ENCODE data around the gene FNTB. TPM values are rescaled to one million over a fixed set of nuclear protein-coding genes. Genes with fewer than 3 reads are reported as not detected.

The FNTB gene
- total and polyA plus RNA-seq, 2 donors (not counting 3 experiments of a cell fraction or from before 2014, with no cell fraction given), result 21.0 to 21.6 TPM

DNA sequence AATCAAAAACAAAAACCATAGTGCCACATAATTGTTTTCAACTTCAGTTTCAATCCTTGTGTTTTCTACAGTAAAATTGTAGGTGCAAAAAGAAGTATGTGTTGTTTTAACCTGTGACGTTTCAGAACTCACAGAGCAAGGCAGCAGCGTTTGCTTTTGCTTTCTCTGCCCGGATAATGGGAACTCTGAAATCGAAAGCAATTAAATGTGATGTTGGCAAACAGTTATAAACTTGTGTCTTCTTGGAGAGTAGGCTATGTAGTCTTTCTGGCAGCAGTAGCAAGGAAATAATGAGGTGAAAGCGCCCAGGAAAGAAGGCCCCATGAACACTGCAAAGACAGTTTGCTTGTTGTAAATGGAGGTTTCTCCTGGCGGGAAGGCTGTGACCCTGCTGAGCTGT, 39.1 kb downstream of the FNTB start:
- intact Hi-C loops (cut with micrococcal nuclease) (no loop called here), dilution Hi-C loops (cut with MboI; ENCODE audit: extremely low pct_ligation_motif_present, low sequenced_read_pairs) (no loop called here)
- Histone ChIP-seq H3K79me2 (ENCODE audit: control insufficient read depth, insufficient read depth, low read length) (no peaks in the 10 kb centered on the region), H3K9me1 (replicated peaks; ENCODE audit: control insufficient read depth, extremely low read depth, insufficient read depth, low read length) (no peaks in the 10 kb centered on the region), H3K27ac (ENCODE audit: insufficient read depth, low read depth, low read length) (no peak overlapping the region), H3K4me2 (ENCODE audit: insufficient read depth, low read length) (no peak overlapping the region), H3K27me3 (ENCODE audit: control insufficient read depth in 2 of 2, insufficient read depth in 2 of 2, low read length in 2 of 2) (no peaks in the 10 kb centered on the region), H3K4me1 (ENCODE audit: control insufficient read depth, extremely low read depth, insufficient read depth, low read length) (no peaks in the 10 kb centered on the region), H3K36me3 (ENCODE audit: control insufficient read depth in 2 of 2, extremely low read depth in 1 of 2, insufficient read depth in 2 of 2, low read length in 2 of 2) (no peaks in the 10 kb centered on the region), H3K9me3 (replicated peaks; ENCODE audit: control insufficient read depth, insufficient read depth, low read length) (no peaks in the 10 kb centered on the region), H2AFZ (ENCODE audit: low read depth, low read length) (no peak overlapping the region), H3K9ac (replicated peaks; ENCODE audit: extremely low read depth, insufficient read depth, low read length) (no peak overlapping the region), H4K20me1 (replicated peaks; ENCODE audit: control insufficient read depth, extremely low read depth, insufficient read depth, low read length) (no peaks in the 10 kb centered on the region), H3K4me3 (replicated peaks in 1 of 3; ENCODE audit: insufficient read depth in 1 of 3, low read depth in 1 of 3, low read length in 3 of 3) (no peak overlapping the region)
- ChIA-PET CTCF (no interaction called here), POLR2A (no interaction called here)
- no peak for DNase-seq (ENCODE audit: low read depth, low spot score)
- no TSS peak for BruUV-seq (replicated peaks)
- TF ChIP-seq POLR2A (IDR thresholded peaks at IDR 0.05; ENCODE audit: low read depth, low read length) (no peak), GATA2 (IDR thresholded peaks at IDR 0.05; ENCODE audit: insufficient read depth, insufficient read length, low read depth, low read length) (no peak), FOS (IDR thresholded peaks at IDR 0.05; ENCODE audit: borderline replicate concordance, insufficient read depth, low read length) (no peak), POLR2AphosphoS5 (IDR thresholded peaks at IDR 0.05; ENCODE audit: insufficient read depth, low read depth, low read length) (no peak), EZH2 (IDR thresholded peaks at IDR 0.05; ENCODE audit: borderline replicate concordance, low read depth, low read length, severe bottlenecking) (no peak), MYC (IDR thresholded peaks at IDR 0.05; ENCODE audit: low read depth, low read length) (no peak), CTCF (IDR thresholded peaks at IDR 0.05; ENCODE audit: extremely low read depth in 1 of 2, insufficient read depth in 1 of 2, low read depth in 1 of 2, low read length in 2 of 2) (no peak), JUN (IDR thresholded peaks at IDR 0.05; ENCODE audit: borderline replicate concordance, insufficient read depth, insufficient read length, low read depth) (no peak)
- TF ChIP-seq, protein P1, sequence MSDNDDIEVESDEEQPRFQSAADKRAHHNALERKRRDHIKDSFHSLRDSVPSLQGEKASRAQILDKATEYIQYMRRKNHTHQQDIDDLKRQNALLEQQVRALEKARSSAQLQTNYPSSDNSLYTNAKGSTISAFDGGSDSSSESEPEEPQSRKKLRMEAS (IDR thresholded peaks at IDR 0.05; ENCODE audit: insufficient read depth, insufficient read length), result no peak
- FAIRE-seq, result no peak

Measured in endothelial cell of umbilical vein (primary cell).